DOHH2 (cell line): ENCODE results near the gene AFF1.
A peak's percentile ranks its signal among the peaks of the same experiment; 100 is the strongest.

Experiments used
- H3F3A ChIP-seq: fragments of 200-600 bp; sonication (generic), shearing (Covaris generic); 2 replicates; pipeline ENCODE4 v1.6.0; 2016; ENCODE audit warnings: antibody characterized with exemption, mild to moderate bottlenecking; ENCODE audit not compliant: control insufficient read depth, insufficient read depth
- H3K27ac ChIP-seq: fragments of 200-600 bp; sonication (generic); 2 replicates; pipeline ENCODE4 v1.5.1; 2014; ENCODE audit warnings: low read depth, mild to moderate bottlenecking, low read length, moderate library complexity
- H3K27me3 ChIP-seq: fragments of 200-600 bp; sonication (generic); 2 replicates; pipeline ENCODE4 v1.6.1; 2014; ENCODE audit warnings: mild to moderate bottlenecking, low read length, mixed read lengths; ENCODE audit not compliant: control insufficient read depth
- H3K36me3 ChIP-seq: fragments of 200-600 bp; sonication (generic); 2 replicates; pipeline ENCODE4 v1.6.1; 2014; ENCODE audit warnings: mild to moderate bottlenecking, low read length, moderate library complexity, mixed read lengths; ENCODE audit not compliant: control insufficient read depth
- H3K4me1 ChIP-seq: fragments of 200-600 bp; sonication (generic); 2 replicates; pipeline ENCODE4 v1.6.1; 2014; ENCODE audit warnings: mild to moderate bottlenecking, low read length, mixed read lengths; ENCODE audit not compliant: control insufficient read depth
- H3K4me2 ChIP-seq: fragments of 200-600 bp; sonication (generic); 2 replicates; pipeline ENCODE4 v1.6.0; 2014; ENCODE audit warnings: mild to moderate bottlenecking, low read length, moderate library complexity
- H3K4me3 ChIP-seq: fragments of 200-600 bp; sonication (generic); 2 replicates; pipeline ENCODE4 v1.5.1; 2014; ENCODE audit warnings: mild to moderate bottlenecking, low read length, mixed read lengths
- H3K79me2 ChIP-seq: fragments of 200-600 bp; sonication (generic); 2 replicates; pipeline ENCODE4 v1.6.1; 2014; ENCODE audit warnings: mild to moderate bottlenecking, low read length, mixed read lengths; ENCODE audit not compliant: control insufficient read depth
- H3K9me2 ChIP-seq: fragments of 200-600 bp; sonication (generic); replicated peaks from 2 replicates; pipeline ENCODE4 v1.6.1; 2014; ENCODE audit warnings: mild to moderate bottlenecking, low read length, mixed read lengths; ENCODE audit not compliant: control insufficient read depth
- H3K9me3 ChIP-seq: fragments of 200-600 bp; sonication (generic); 2 replicates; pipeline ENCODE4 v1.6.1; 2014; ENCODE audit warnings: antibody characterized with exemption, low read length, mixed read lengths; ENCODE audit not compliant: control insufficient read depth, insufficient read depth
- H4K20me1 ChIP-seq: fragments of 200-600 bp; sonication (generic); 2 replicates; pipeline ENCODE4 v1.6.0; 2014; ENCODE audit warnings: low read depth, mild to moderate bottlenecking, antibody characterized with exemption, low read length, moderate library complexity; ENCODE audit not compliant: control insufficient read depth, insufficient read depth
- EZH2phosphoT487 ChIP-seq: fragments of 200-600 bp; sonication (generic); IDR thresholded peaks from 2 replicates; pipeline ENCODE4 v1.6.1; 2017; ENCODE audit warnings: borderline replicate concordance, mild to moderate bottlenecking, antibody characterized with exemption, low read length, moderate library complexity, mixed read lengths
- TF ChIP-seq, protein P1 (sequence below): fragments of 200-600 bp; sonication (generic); IDR thresholded peaks from one replicate; pipeline ENCODE4 v1.5.1; 2014; ENCODE audit warnings: antibody characterized with exemption, mild to moderate bottlenecking, low read depth, low read length; ENCODE audit not compliant: poor library complexity, severe bottlenecking

Gene AFF1

DNA sequence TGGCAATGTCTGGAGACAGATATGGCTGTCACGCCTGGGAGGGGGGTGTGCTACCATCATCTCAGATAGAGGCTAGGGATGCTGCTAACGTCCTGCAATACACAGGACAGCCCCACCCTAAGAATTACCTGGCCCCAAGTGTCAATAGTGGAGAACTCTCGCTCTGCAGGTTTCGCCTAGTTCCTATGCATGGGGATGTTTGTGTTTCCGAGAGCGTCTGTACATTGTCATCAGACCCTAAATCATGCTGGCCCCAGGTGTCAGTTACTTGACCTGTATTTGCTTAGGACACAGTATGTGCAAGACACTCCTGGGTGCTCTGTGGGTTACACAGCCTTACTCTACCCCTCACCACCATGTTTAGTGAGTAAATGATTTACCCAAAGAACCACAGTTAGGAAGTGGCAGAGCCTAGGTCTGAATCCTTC is 90.8 kb downstream of the AFF1 start:
- Histone ChIP-seq H3F3A (peaks cover 5% of the 10 kb centered on the region; the same call in 1 of the 2 replicates), H3K27ac (no peak overlapping the region), H3K9me3 (no peaks in the 10 kb centered on the region), H3K27me3 (no peaks in the 10 kb centered on the region), H3K79me2 (peaks cover 34% of the 10 kb centered on the region), H3K36me3 (no peaks in the 10 kb centered on the region), H3K4me3 (no peak overlapping the region), H4K20me1 (no peaks in the 10 kb centered on the region), H3K9me2 (no peaks in the 10 kb centered on the region), H3K4me1 (peaks cover 37% of the 10 kb centered on the region), H3K4me2 (no peak overlapping the region)
- TF ChIP-seq, protein P1, sequence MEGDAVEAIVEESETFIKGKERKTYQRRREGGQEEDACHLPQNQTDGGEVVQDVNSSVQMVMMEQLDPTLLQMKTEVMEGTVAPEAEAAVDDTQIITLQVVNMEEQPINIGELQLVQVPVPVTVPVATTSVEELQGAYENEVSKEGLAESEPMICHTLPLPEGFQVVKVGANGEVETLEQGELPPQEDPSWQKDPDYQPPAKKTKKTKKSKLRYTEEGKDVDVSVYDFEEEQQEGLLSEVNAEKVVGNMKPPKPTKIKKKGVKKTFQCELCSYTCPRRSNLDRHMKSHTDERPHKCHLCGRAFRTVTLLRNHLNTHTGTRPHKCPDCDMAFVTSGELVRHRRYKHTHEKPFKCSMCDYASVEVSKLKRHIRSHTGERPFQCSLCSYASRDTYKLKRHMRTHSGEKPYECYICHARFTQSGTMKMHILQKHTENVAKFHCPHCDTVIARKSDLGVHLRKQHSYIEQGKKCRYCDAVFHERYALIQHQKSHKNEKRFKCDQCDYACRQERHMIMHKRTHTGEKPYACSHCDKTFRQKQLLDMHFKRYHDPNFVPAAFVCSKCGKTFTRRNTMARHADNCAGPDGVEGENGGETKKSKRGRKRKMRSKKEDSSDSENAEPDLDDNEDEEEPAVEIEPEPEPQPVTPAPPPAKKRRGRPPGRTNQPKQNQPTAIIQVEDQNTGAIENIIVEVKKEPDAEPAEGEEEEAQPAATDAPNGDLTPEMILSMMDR: no peak
- no peak for TF ChIP-seq EZH2phosphoT487

DNA sequence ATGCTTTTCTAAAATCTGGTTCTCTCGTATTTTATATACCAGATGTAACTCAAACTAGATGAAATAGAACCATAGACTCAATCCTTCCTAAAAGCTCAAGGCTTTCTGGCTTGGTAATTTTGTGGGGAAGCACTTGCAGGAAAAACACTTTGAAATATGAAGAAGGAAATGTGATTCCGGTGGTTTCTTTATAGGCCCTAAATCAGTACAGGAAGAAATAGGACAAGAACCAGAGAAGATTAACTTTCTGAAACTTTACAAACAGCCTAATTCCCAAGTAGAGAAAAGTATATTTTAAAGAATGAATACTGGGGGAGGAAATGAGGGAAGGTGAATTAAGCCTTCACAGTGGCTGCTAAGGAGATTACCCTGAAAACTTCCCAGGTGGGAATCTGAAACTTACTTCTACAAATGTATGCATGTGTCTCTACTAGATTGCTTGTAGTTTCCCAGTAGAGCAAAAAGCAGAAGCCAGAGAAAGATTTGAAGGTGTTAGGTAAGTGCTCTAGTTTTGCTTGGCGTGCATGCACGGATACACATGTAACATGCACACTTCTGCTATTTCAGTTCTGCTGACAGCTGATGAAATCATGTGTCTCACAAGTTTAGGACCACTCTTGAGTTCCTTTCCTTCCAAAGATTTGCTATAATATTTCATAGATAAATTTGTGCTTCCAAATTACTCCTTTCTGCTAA is 92.1 kb downstream of the AFF1 start:
- peak overlapping the region; percentile 58 for H3K27ac ChIP-seq
- H3F3A ChIP-seq: peaks cover 5% of the 10 kb centered on the region; the same call in 1 of the 2 replicates
- H3K4me2 ChIP-seq: peak overlapping the region; percentile 61

DNA sequence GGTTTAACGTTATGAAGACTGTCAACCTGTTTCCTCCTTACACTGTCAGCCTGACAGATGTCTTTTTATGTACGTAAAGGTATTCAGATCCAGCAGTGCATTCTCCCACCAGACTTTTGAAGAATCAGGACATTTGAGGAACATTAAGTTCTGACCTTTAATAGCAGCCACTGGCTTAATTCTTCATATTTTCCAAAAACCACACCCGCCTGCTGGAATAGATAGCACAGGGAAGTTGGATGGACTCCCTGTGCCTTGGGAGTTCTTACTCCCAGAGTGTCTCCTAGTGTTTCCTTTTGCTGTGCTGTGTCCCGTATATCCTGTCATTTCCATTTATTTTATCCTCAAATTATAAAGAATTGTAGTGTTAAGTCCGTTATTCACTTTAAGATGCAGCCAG is 94.5 kb downstream of the AFF1 start:
- TF ChIP-seq EZH2phosphoT487: no peak
- TF ChIP-seq, protein P1: no peak
- Histone ChIP-seq H4K20me1 (peaks cover 5% of the 10 kb centered on the region; the same call in 1 of the 2 replicates), H3K9me2 (no peaks in the 10 kb centered on the region), H3K36me3 (no peaks in the 10 kb centered on the region), H3K9me3 (no peaks in the 10 kb centered on the region), H3K79me2 (peaks cover 42% of the 10 kb centered on the region), H3K27ac (no peak overlapping the region), H3K4me3 (no peak overlapping the region), H3K4me1 (peaks cover 52% of the 10 kb centered on the region), H3K4me2 (no peak overlapping the region), H3K27me3 (no peaks in the 10 kb centered on the region), H3F3A (peaks cover 5% of the 10 kb centered on the region; the same call in 1 of the 2 replicates)

More for the DNA sequence above, 92.1 kb downstream of the AFF1 start:
- Histone ChIP-seq H4K20me1 (no peaks in the 10 kb centered on the region), H3K9me3 (no peaks in the 10 kb centered on the region), H3K4me3 (peak overlapping the region; percentile 34), H3K79me2 (peaks cover 25% of the 10 kb centered on the region), H3K27me3 (no peaks in the 10 kb centered on the region), H3K9me2 (no peaks in the 10 kb centered on the region), H3K36me3 (no peaks in the 10 kb centered on the region), H3K4me1 (peaks cover 41% of the 10 kb centered on the region)
- TF ChIP-seq, protein P1: no peak
- TF ChIP-seq EZH2phosphoT487: no peak
